ENCODE data around the gene FERMT1.

- no peak for TF ChIP-seq YY1 (IDR thresholded peaks at IDR 0.05; ENCODE audit: insufficient read depth, insufficient read length)
- TF ChIP-seq SUZ12 (IDR thresholded peaks at IDR 0.05; ENCODE audit: extremely low read depth, insufficient read depth, insufficient read length), result no peak
- no peak for TF ChIP-seq ZNF274 (IDR thresholded peaks at IDR 0.05; ENCODE audit: low read depth, low read length)
These were observed 66.8 kb downstream of the FERMT1 start for GRCh38 chr20:6055981-6056569.
